C4-2B (cell line): ENCODE data around the gene MACF1.

ENCODE experiments used
- H3K27ac ChIP-seq: fragments of 450-650 bp; 2 replicates; pipeline ENCODE4 v1.5.1; 2017
- ZFX ChIP-seq: fragments of 450-650 bp; IDR thresholded peaks from 2 replicates; pipeline ENCODE4 v1.6.1; 2017
- TF ChIP-seq, protein P1 (sequence below): fragments of 450-650 bp; conservative IDR thresholded peaks from 2 replicates; pipeline ENCODE4 v1.5.1; 2017; ENCODE audit warnings: mild to moderate bottlenecking

MACF1 gene

DNA sequence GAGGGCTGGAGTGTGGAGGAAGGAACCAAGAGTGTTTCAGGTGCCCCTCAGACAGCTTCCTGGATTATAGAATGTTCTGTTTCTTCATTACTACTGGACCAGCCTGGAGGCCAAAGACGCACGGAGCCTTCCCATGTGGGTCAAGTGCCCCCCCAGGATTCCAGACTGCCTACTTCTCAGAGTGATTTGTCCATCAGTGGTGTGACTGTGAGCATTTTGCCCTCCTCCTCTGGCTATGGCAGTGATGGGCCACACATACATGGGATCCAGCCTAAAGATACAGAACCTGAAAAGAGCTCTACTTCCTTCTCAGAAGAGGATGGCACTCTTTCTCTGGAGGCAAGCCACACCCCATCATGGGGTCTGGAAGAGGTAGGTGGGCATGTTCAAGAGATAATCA, 64.9 kb downstream of the MACF1 start:
- no peak overlapping the region; the same call in 1 of the 2 replicates for H3K27ac ChIP-seq
- TF ChIP-seq, protein P1, sequence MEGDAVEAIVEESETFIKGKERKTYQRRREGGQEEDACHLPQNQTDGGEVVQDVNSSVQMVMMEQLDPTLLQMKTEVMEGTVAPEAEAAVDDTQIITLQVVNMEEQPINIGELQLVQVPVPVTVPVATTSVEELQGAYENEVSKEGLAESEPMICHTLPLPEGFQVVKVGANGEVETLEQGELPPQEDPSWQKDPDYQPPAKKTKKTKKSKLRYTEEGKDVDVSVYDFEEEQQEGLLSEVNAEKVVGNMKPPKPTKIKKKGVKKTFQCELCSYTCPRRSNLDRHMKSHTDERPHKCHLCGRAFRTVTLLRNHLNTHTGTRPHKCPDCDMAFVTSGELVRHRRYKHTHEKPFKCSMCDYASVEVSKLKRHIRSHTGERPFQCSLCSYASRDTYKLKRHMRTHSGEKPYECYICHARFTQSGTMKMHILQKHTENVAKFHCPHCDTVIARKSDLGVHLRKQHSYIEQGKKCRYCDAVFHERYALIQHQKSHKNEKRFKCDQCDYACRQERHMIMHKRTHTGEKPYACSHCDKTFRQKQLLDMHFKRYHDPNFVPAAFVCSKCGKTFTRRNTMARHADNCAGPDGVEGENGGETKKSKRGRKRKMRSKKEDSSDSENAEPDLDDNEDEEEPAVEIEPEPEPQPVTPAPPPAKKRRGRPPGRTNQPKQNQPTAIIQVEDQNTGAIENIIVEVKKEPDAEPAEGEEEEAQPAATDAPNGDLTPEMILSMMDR, result no peak
- TF ChIP-seq ZFX, result no peak

DNA sequence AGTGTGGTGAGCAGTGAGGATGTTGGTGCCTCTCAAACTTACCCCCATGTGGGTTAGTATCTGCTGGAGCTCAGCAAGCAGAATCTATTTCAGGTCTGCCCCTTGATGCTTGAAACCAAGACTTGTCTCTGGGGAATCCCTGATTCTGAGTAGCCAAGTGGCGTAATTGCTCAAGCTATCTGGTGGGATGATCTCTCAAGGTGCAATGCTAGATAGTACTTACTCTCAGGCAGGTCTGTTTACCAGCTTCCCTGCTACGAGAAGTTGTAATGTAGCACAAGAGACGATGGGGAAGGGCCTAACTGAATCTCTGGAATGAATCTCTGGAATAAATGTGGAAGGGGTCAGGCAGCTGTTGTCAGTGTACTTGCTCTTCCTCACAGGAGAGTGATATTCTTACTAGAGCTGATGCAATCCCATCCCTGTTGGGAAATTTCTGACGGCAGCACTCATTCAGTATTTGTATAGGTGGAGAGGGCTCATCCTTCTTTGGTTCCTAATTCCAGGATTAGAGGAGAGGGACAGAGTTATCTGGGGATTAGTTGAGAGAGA, 65.4 kb downstream of the MACF1 start:
- no peak for TF ChIP-seq ZFX
- TF ChIP-seq, protein P1, result no peak
- no peak overlapping the region for H3K27ac ChIP-seq

DNA sequence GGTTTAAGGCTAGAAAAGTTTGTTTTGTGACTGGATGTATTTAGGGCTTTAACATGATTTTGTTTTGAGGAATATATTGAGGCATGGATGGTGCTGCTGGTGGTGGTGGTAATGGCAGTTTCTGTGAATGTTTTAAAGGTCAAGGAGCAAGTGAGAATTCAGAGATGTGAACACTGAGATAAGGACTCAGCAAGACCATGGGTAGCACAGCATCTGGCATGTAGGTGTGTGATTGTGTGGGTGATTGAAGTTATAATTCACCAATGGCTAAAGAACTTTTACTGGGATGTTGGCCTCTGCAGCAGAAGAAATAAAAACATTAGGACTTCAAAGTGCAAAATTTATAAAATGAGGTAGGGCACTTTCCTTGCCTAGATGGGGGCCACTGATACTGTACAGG, 65.9 kb downstream of the MACF1 start:
- no peak overlapping the region for H3K27ac ChIP-seq
- TF ChIP-seq, protein P1, result no peak
- TF ChIP-seq ZFX, result no peak

DNA sequence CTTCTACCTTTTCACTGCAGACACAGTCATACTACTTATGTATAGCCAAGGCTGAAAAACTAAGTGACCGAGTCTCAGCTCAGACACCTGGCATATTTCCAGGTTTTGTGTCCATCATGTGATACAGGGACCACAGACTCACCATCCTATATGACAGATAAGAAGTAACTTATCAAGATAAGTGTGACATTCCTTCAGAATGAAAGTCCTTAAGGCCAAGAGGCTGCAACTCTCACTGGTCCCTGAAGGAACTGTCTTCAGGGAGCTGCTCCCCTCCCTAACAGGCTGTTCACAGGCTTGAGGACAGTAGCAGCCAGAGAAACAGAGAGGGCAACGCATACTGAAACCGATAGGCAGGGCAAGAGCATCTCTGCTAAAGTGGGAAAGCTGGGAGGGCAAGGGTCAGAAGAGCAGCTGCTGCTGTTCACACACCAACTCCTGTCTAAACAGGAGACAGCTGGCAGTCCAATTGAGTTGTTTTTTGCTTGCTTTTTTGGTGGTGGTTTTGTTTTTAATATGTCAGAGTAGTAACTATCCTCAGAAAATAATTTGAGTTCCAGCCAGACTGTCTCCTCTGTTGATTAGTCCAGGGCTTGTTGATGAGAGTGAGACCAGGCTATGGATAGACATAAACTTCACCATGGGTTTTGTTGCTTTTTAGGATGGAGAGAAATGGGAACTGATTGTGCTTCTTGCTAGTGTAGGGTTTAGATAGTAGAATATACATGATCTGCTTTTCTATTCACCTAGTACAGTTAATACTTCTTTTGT, 67.7 kb downstream of the MACF1 start:
- H3K27ac ChIP-seq, result no peak overlapping the region
- TF ChIP-seq, protein P1, result no peak
- TF ChIP-seq ZFX, result no peak

DNA sequence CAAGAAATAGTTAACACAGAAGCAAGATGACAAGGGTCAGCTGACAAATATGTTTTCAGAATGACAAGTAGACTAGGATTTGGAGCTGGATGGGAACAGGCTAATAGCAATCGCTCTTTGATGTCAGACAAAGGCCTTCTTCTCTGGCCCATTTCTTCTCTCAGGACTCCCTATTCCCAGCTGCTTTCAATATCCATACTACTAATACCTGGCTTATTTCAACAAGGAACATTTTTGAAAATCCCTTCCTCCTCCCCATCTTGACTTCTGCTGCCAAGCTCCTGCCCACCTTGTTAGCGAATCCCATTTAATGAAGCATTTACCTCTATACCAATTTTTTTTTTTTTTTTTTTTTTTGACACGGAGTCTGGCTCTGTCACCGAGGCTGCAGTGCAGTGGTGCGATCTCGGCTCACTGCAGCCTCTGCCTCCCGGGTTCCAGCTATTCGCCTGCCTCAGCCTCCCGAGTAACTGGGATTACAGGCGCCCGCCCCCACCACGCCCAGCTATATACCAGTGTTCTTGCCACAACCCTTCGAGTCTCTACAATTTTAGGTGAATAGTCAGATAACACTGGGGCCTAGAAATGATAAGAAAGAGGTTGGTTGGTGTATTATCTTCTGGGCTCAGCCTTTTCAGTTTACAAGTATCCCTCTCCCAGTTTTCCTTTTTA, 68.4 kb downstream of the MACF1 start:
- TF ChIP-seq, protein P1, result no peak
- no peak for TF ChIP-seq ZFX
- no peak overlapping the region for H3K27ac ChIP-seq

DNA sequence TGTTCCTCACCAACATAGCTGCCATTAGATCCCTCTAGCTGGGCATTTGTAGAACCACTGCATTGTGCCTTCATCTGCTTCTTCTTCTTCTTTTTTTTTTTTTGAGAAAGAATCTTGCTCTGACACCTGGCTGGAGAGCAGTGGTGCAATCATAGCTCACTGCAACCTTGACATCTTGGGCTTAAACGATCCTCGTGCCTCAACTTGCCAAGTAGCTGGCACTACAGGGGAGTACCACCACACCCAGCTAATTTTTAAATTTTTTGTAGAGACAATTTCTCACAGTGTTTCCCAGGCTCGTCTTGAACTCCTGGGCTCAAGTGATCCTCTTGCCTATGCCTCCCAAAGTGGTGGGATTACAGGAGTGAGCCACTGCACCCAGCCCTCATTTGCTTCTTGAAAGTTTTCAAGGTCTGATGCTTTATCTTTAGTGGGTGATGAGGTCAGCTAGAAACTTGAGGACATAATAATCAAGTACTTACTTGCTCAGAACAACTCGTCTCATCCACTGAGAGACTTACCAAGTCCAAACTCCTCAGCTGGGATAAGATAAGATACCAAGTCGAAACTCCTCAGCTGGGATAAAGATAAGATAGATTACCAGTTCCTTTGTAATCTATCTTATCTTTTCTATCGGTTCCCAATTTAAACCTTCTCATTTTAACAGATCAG, 71.5 kb downstream of the MACF1 start:
- no peak overlapping the region for H3K27ac ChIP-seq
- TF ChIP-seq ZFX, result no peak
- TF ChIP-seq, protein P1, result no peak
